GM19099 (cell line): ENCODE data around the gene ZCCHC7.

Experiments used
- POLR2A ChIP-seq: IDR thresholded peaks from 3 replicates; pipeline ENCODE4 v1.6.1; 2011; ENCODE audit warnings: low read depth; ENCODE audit not compliant: insufficient read length; ENCODE audit errors: extremely low read depth

Gene ZCCHC7

DNA sequence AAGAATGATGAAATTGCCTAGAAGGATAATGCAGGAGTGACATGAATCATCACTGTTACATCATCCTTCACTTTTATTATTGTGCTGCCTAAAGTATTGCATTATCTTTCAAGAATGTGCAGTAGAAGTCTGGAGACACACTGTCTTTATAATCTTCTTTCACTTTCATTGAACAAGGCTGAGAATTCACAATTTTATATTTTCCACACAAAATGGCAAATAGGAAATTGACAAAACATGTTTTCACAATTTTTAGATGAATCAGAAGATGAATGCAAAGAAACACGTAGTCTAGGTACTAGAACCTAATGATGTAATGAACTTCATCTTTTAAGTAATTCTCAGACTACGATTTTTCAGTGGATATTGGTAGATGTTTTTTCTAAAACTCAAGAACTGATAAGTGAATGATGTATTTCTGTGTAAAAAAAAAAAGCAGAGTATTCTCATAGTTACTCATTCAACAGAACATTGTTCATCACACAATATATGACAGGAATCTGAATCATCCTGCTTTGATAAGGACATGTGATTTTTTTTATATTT lies 170.6 kb downstream of the ZCCHC7 start:
- no peak for TF ChIP-seq POLR2A

DNA sequence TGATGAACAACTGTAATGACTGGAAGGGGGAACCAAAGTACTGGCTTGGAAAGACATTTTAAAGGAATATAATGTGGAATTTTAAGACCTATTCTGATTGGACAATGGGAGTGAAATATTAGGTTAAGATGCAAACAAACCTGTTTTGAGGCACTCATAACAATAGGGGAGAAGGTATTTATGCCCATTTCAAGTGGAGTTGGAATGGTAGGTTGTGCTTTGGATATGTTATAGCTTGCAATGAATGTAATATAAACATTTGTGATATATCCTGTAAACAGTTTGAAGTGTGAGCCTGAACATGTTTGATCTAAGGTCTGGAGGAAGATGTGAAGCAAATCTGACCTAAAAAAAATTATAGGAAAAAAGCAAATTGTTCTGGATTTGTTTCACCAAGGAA lies 172.5 kb downstream of the ZCCHC7 start:
- TF ChIP-seq POLR2A = no peak

GRCh38 chr9:37293664-37294524 lies 173.5 kb downstream of the ZCCHC7 start:
- TF ChIP-seq POLR2A = peak; percentile 25

DNA sequence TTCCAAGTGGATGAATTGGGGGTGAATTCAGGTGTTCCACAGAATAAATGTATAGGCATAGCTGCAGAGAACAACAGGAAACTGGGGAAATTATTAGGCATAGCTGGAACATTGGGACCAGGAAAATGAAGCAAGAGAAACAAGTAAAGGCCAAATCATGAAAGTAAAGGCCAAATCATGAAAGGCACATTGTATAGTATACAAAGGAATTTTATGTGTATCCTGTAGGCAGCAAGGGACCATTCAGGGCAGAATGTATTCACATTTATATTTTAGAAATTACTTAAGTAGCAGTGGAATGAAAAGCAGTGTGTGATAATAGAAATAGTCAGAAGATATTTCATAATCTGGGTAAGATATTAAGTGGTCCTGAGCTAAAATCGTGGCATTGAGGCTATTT lies 174.8 kb downstream of the ZCCHC7 start:
- no peak for TF ChIP-seq POLR2A

DNA sequence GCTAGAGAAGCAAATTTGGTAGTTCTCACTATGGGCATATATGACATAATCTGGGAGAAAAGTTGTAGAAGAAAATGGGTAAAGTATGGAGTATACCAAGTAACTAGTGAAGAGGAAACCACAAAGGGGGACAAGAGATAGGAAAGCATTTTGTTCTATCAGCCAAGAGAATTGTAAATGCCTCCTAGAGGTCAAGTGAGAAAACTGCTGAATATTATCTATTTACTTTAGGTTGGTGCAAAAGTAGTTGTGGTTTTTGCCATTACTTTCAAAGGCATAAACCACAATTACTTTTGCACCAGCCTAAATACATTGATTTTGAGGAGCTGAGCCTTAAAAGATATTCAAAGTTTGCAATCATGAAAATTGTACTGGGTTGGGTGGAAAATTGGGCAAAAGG lies 175.4 kb downstream of the ZCCHC7 start:
- TF ChIP-seq POLR2A = no peak

GRCh38 chr9:37297592-37297991 lies 177.2 kb downstream of the ZCCHC7 start:
- TF ChIP-seq POLR2A = no peak

DNA sequence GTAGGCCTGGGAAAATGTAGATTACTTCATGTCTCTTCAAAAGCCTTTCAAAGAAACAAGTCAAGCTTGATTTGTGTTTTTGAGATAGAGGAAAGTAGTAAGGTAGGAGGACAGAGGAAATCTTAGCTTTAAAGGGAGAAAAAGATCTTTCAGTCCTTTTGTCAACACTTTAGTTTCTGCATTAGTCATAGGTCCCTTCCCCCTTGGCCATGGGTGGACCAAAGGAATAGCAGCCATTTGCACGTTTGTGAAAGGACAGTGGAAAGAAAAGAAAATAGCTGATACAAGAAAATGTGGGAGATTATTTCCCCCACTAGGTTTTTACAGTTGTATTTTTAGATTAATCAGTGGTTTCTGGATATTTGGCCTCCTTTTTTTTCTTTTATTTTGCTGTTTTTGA lies 180.2 kb downstream of the ZCCHC7 start:
- TF ChIP-seq POLR2A = no peak

DNA sequence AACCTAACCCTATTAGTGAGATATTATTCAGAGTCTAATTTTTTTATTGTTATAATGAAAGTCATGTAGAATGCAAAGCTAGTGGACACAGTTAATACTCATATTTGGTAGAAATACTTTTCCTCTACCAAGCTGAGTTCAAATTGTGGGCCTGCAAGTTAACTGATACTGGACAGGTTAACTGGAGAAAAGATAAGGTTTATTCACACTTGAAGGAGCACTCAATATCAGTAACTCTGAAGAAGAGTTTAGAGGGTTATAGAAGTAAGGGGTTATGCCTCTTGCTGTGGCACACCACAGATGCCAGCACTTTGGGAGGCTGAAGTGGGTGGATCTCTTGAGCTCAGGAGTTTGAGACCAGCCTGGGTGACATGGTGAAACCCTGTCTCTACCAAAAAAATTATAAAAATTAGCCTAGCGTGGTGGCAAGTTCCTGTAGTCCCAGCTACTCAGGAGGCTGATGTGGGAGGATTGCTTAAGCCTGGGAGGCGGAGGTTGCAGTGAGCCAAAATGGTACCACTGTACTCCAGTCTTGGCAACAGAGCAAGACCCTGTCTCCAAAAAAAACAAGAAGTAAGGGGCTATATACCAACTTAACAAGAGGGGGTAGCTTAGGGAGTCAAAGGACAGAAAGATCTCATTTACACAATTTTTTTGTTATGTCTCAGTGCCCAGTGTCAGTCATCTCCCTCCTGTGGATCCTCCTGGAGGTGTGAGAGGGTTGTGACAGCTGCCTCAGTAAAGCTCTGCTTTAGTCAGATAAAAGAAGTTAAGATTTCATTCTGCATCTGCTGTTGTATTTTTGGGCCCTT lies 180.9 kb downstream of the ZCCHC7 start:
- TF ChIP-seq POLR2A = no peak

DNA sequence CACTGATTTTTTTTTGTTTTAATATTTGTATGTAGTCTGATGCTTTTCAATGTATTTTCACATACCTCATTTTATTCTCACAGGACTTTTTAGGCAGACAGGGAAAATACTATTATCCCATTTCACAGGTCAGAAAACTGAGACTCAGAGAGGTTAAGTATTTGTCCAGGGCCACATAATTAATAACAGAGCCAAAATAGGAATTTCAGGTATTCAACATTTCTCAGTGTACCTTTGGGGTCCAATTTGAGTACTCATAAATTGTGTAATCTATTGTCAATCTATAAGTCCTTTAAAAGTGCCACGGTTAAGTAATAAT lies 181.4 kb downstream of the ZCCHC7 start:
- no peak for TF ChIP-seq POLR2A

DNA sequence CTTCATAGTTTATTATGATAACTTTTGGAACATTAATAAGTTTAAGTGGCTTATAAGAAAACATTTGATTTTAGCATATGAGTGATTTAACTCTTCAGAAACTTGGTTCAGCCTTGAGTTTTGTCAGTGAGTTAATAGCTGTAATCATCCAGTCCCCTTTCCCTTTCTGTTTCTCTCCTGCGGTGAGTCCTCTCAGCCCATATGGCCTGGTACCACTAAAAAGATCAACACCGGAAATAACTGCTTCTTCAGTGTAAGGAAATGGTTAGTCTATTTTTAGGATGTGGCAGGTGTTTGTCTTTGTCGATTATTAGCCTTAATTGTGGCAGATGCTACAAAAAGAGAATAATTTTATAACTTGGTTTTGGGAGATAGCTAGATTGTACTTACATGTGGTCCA lies 181.9 kb downstream of the ZCCHC7 start:
- TF ChIP-seq POLR2A = no peak

GRCh38 chr9:37309136-37309535 lies 188.8 kb downstream of the ZCCHC7 start:
- TF ChIP-seq POLR2A = no peak

- TF ChIP-seq POLR2A = no peak
These were observed 191.7 kb downstream of the ZCCHC7 start for GRCh38 chr9:37311938-37312708.

DNA sequence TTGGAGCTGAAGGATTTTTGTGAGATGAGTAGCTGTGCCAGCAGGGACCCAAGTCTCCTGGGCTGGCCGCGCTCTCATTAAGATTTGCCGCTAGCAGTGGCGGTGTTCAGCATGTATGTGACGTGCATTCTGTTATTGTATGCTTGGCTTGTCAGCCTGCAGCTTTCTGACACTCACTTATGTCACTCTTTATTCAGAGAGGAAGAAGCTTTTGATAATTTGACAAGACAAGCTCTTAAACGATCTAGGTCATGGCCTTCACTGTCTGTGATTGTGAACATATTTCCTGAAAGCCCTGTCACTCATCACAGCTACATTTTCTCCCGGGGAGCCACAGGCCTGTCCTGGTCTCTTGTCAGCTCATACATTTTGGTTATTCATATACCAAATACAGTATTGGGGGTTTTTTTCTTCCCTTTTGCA lies 203.9 kb downstream of the ZCCHC7 start:
- TF ChIP-seq POLR2A = peak; percentile 29

- no peak for TF ChIP-seq POLR2A
These were observed 204.5 kb downstream of the ZCCHC7 start for GRCh38 chr9:37324691-37325490.

GRCh38 chr9:37325778-37326177 lies 205.4 kb downstream of the ZCCHC7 start:
- TF ChIP-seq POLR2A = no peak

- TF ChIP-seq POLR2A = no peak
These were observed 207.2 kb downstream of the ZCCHC7 start for GRCh38 chr9:37327553-37327952.
